ENCODE results near the gene TYK2. TPM values are rescaled to one million over a fixed set of nuclear protein-coding genes. Genes with fewer than 3 reads are reported as not detected.

TYK2 gene
- total RNA-seq, 1 donor from 2014 or later, result 80.7 TPM

- H3K27ac ChIP-seq, result peak overlapping the region; percentile 76 to 94
Measured at GRCh38 chr19:10334588-10335351, 45.6 kb downstream of the TYK2 start.

GRCh38 chr19:10333758-10334587 lies 46.4 kb downstream of the TYK2 start:
- intact Hi-C loops (cut with DNase I), result loop anchor here (1.0 to 10.0 kb wide), 5 partner anchors 46 to 209 kb away; partner anchors contain the start of genes CDC37, ICAM1, MRPL4 and TYK2
- peak overlapping the region; percentile 66 to 89 for H3K4me3 ChIP-seq
- H3K36me3 ChIP-seq, result peaks cover 14 to 16% of the 10 kb centered on the region in 2 donors
- peak overlapping the region; percentile 76 to 94 for H3K27ac ChIP-seq
- H3K9me3 ChIP-seq, result no peaks in the 10 kb centered on the region
- H3K4me1 ChIP-seq, result peaks cover 4 to 12% of the 10 kb centered on the region in 2 donors
- no peaks in the 10 kb centered on the region for H3K27me3 ChIP-seq
- no peak for DNase-seq (ENCODE audit: low spot score in 2 of 2)
- no peak for TF ChIP-seq CTCF (IDR thresholded peaks at IDR 0.05)

More at GRCh38 chr19:10334588-10335351, 45.6 kb downstream of the TYK2 start:
- no peaks in the 10 kb centered on the region for H3K9me3 ChIP-seq
- peak overlapping the region; percentile 66 to 89 for H3K4me3 ChIP-seq
- H3K27me3 ChIP-seq, result no peaks in the 10 kb centered on the region
- TF ChIP-seq CTCF (IDR thresholded peaks at IDR 0.05), result no peak
- DNase-seq (ENCODE audit: low spot score in 2 of 2), result peak; percentile 71 to 98
- H3K4me1 ChIP-seq, result peaks cover 4 to 12% of the 10 kb centered on the region in 2 donors
- peaks cover 6 to 8% of the 10 kb centered on the region in 2 donors for H3K36me3 ChIP-seq
- intact Hi-C loops (cut with DNase I), result loop anchor here (5.0 to 10.0 kb wide), 2 partner anchors 82 to 210 kb away; partner anchors contain the start of gene MRPL4

- intact Hi-C loops (cut with DNase I), result loop anchor here (1.0 to 10.0 kb wide), 5 partner anchors 47 to 208 kb away; partner anchors contain the start of genes CDC37, ICAM1, MRPL4 and TYK2
- Histone ChIP-seq H3K9me3 (no peaks in the 10 kb centered on the region), H3K27ac (peak within 1 kb of the TSS; percentile 87 to 94), H3K4me1 (peaks cover 4 to 12% of the 10 kb centered on the region in 2 donors), H3K27me3 (no peaks in the 10 kb centered on the region), H3K4me3 (peak within 1 kb of the TSS; percentile 66 to 89), H3K36me3 (peaks cover 22 to 24% of the 10 kb centered on the region in 2 donors)
- DNase-seq (ENCODE audit: low spot score in 2 of 2), result peak; percentile 86 to 99
- no peak for TF ChIP-seq CTCF (IDR thresholded peaks at IDR 0.05)
Measured at GRCh38 chr19:10332965-10333757, 47.2 kb downstream of the TYK2 start, which contains the start of gene RAVER1. TSS of gene RAVER1 (minus strand) at chr19:10333529. CDS start at chr19:10333507, 22 bp downstream.

- no peaks in the 10 kb centered on the region for H3K27me3 ChIP-seq
- peaks cover 4 to 12% of the 10 kb centered on the region in 2 donors for H3K4me1 ChIP-seq
- DNase-seq (ENCODE audit: low spot score in 2 of 2), result no peak
- H3K36me3 ChIP-seq, result peaks cover 30 to 32% of the 10 kb centered on the region in 2 donors
- intact Hi-C loops (cut with DNase I), result loop anchor here (2.0 to 10.0 kb wide), 3 partner anchors 62 to 208 kb away; partner anchors contain the start of genes ICAM1 and MRPL4
- TF ChIP-seq CTCF (IDR thresholded peaks at IDR 0.05), result no peak
- H3K9me3 ChIP-seq, result no peaks in the 10 kb centered on the region
- H3K4me3 ChIP-seq, result peak overlapping the region; percentile 66 to 89
- H3K27ac ChIP-seq, result peak overlapping the region; percentile 87 to 94
Measured at GRCh38 chr19:10332158-10332964, 48.0 kb downstream of the TYK2 start.
